A549 (cell line): ENCODE measurements around the gene KRTAP5-2.

Source experiments
- CEBPB ChIP-seq, 2 experiments: fragments of >200 bp in 1 of 2; sonication (Bioruptor Twin) in 1 of 2; formaldehyde crosslinking in 1 of 2; IDR thresholded peaks; 2 replicates each; pipeline ENCODE4 v1.6.1; 2012 to 2016
- CHD2 ChIP-seq: fragments of 150-350 bp; IDR thresholded peaks from 2 replicates; pipeline ENCODE4 v1.6.1; 2014; ENCODE audit warnings: low read length; ENCODE audit not compliant: partially characterized antibody

DNA sequence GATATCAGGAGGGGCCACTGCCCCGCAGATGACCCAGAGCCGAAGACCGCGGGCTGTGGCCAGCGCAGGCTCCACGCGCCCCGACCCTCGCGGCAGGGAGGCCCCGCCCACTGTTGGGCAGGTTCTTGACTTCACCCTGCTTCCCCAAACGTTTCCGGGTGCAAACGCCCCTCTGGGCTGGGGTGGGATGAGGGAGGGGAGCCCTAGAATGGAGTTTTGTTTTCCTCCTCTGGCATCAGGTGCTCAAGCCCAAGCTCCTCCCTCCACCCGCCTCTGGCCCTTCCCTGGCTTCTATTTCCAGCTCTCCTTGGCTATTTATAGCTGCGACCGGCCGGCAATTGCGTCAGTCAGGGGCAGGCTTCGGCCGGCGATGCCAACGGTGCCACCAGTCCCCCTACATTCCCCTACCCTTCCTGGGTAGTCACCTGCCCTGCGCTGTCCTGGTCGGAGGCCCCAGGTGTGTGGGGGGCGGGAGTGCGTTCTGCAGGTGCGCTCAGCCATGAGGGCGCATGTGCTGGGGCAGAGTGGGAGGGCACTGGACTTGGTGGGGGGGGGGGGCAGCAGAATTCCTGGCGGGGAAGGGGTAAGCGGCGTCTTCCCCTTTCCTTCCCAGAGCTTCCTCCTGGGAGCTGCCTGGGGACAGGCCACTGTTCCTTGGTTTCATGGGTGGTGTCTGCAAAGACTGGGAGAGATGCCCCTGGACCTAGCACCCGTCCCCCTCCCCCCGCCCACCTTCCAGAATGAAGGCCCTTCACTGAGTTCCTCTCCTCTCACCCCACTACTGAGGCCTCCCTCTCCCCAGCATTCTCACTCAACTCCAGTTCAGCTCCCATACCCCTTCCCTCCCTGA is 49.6 kb downstream of the KRTAP5-2 start:
- TF ChIP-seq CHD2 (no peak), CEBPB (IDR thresholded peaks at IDR 0.05) (peak; percentile 22 to 69; a peak in 3 of 4 replicates)
